ENCODE results near the gene GNAI1.
A peak's percentile ranks its signal among the peaks of the same experiment; 100 is the strongest.

The GNAI1 gene

DNA sequence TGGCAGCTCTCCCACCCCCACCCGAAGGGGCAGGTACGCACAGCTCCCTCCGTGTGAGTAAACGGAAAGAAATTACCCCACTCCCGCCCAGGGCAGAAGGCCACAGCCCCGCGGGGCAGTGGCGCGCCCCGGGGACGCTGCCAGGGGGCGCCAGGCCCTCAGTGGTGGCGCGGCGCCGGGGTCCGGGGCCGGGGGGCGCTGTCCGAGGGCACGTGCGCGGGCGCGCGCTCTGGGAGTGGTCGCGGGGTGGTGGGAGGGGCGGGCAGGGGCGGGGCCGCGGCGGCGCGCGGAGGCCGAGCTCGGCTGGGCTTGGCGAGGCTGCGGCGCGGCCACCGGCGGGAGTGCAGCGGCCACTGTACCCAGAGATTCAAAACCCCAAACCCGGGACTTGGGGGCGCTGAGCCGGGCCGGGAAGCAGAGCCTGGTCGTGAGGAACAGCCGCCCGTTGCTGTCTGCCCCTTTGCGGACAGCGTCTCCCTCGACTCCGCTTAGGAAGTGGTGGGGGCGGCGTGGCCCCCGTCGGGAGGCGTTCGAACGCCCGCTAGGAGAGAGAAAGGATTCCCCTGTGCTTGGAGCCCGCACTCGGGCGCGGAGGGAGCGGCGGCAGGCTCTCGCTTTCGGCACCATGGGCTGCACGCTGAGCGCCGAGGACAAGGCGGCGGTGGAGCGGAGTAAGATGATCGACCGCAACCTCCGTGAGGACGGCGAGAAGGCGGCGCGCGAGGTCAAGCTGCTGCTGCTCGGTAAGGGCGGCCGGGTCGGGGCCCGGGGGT is at the start of gene GNAI1:
Gene GNAI1 (plus strand): TSS at position 296 of the 773 bp plus-strand sequence. CDS start 330 bp downstream, at position 626.
- Histone ChIP-seq H3K27ac (peak within 1 kb of the TSS; percentile 92 to 95), H3K4me3 (peak within 1 kb of the TSS; percentile 93)
- no peak for TF ChIP-seq CTCF (IDR thresholded peaks at IDR 0.05)
- peak; percentile 85 for DNase-seq (ENCODE audit: low spot score)

DNA sequence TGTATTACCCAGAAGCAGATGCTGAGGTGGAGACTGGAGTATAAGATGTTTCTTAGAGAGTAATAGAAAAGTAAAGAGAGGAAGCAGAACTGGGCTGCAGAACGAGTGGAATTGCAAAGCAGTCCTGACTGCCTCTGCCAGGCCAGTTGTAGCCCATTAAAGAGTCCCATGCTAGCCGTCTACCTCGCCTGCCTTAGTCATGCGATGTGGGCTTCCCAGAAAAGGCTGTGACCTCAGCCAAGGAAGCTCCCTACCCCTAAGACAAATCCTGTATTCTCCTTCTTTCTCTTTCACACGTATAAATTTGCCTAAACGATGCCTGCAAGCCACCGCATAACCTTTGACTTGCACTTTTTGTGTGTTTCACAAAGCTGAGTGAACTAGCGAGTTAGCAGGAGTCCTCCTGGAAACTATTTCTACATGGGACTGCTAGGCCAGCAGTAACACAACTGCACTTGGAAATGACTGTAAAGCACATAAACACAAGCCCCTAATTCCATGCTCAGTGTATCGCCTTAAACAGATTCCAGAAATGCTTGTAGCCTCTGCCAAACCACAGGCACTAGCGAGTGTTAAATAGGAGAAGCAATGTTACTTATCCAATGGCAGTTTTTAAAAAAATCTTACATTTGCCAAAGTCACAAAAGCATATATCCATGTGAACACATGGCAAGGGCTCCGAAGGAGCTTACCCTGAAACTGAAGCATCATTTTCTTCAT is 47.4 kb upstream of the GNAI1 start:
- no peak for DNase-seq (ENCODE audit: low spot score)
- Histone ChIP-seq H3K27ac (peak overlapping the region in 1 of 2 donors; percentile 15), H3K4me3 (peak overlapping the region; percentile 9)
- no peak for TF ChIP-seq CTCF (IDR thresholded peaks at IDR 0.05)

GRCh38 chr7:80087771-80088170 is 46.9 kb upstream of the GNAI1 start:
- H3K27ac ChIP-seq = peak overlapping the region in 1 of 2 donors; percentile 14
- no peak for DNase-seq (ENCODE audit: low spot score)
- H3K4me3 ChIP-seq = peak overlapping the region; percentile 9
- no peak for TF ChIP-seq CTCF (IDR thresholded peaks at IDR 0.05)

GRCh38 chr7:80088705-80089104 is 45.9 kb upstream of the GNAI1 start:
- DNase-seq (ENCODE audit: low spot score) = no peak
- Histone ChIP-seq H3K4me3 (no peak overlapping the region), H3K27ac (no peak overlapping the region)
- no peak for TF ChIP-seq CTCF (IDR thresholded peaks at IDR 0.05)

DNA sequence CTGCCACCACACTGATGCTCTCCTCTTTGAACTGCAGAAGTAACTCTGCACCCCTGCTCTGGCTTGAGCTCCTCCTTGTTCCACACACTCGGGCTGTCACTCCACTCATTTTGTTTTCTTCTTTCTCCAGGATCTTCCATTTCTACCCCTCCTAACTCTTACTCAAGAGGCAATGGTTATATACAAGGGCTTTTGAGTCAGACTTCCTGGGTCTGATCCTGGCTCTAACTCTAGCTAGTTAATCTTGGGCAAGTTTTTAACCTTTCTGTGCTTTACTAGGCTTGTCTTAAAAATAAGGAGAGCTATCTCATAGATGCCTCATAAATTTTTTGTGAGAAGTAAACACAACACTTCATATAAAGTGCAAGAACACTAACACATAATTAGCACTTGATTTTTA is 45.3 kb upstream of the GNAI1 start:
- H3K4me3 ChIP-seq = no peak overlapping the region
- no peak for DNase-seq (ENCODE audit: low spot score)
- no peak overlapping the region for H3K27ac ChIP-seq
- no peak for TF ChIP-seq CTCF (IDR thresholded peaks at IDR 0.05)

GRCh38 chr7:80093349-80093748 is 41.3 kb upstream of the GNAI1 start:
- no peak for TF ChIP-seq CTCF (IDR thresholded peaks at IDR 0.05)

More at GRCh38 chr7:80093349-80093748, 41.3 kb upstream of the GNAI1 start:
- H3K4me3 ChIP-seq = no peak overlapping the region
- H3K27ac ChIP-seq = no peak overlapping the region
- no peak for DNase-seq (ENCODE audit: low spot score)
